Endothelial cell of umbilical vein (primary cell): Measurements from ENCODE around the gene CUEDC2. TPM values are rescaled to one million over a fixed set of nuclear protein-coding genes. Genes with fewer than 3 reads are reported as not detected.

Experiments
- BruUV-seq: library from RNA; stranded (reverse); fragments of 400-500 nt; replicated peaks from 2 replicates; lab custom pipeline; 2021; lab: Mats Ljungman, UMichigan
- CTCF ChIA-PET: fragments of 300-600, 350-600 bp; sonication (Branson Sonifier 250); formaldehyde crosslinking; loops from one replicate; lab custom pipeline; 2021; ENCODE audit warnings: antibody characterized with exemption, inconsistent platforms; lab: Charles Lee
- POLR2A ChIA-PET: fragments of 300-600, 350-600 bp; sonication (Branson Sonifier 250); formaldehyde crosslinking; loops from one replicate; lab custom pipeline; 2021; ENCODE audit warnings: antibody characterized with exemption, inconsistent platforms; lab: Charles Lee
- DNase-seq: peaks from one replicate; pipeline ENCODE4 v3.0.0-alpha.2; 2011; ENCODE audit warnings: low read depth, low spot score
- FAIRE-seq: peaks from 2 replicates; lab custom pipeline; 2011; peaks lifted over from hg19 to GRCh38; lab: Jason Lieb, UNC
- H2AFZ ChIP-seq: 2 replicates; pipeline ENCODE4 v1.6.0; 2012; ENCODE audit warnings: low read depth, low read length, control low read depth, inconsistent platforms
- H3K27ac ChIP-seq: 2 replicates; pipeline ENCODE4 v1.5.1; 2011; ENCODE audit warnings: low read depth, mild to moderate bottlenecking, control low read depth, low read length, moderate library complexity; ENCODE audit not compliant: insufficient read depth
- H3K27me3 ChIP-seq, 2 experiments: 2 replicates each; pipeline versions ENCODE4 v1.6.0 to v1.6.1; 2011; ENCODE audit warnings: low read length in 2 of 2, mixed read lengths in 1 of 2; ENCODE audit not compliant: control insufficient read depth in 2 of 2, insufficient read depth in 2 of 2
- H3K36me3 ChIP-seq, 2 experiments: 2 replicates in 1 of 2; 3 replicates in 1 of 2; pipeline ENCODE4 v1.5.1; 2011; ENCODE audit warnings: low read length in 2 of 2, mild to moderate bottlenecking in 1 of 2, moderate library complexity in 1 of 2; ENCODE audit not compliant: control insufficient read depth in 2 of 2, insufficient read depth in 2 of 2; ENCODE audit errors: extremely low read depth in 1 of 2
- H3K4me1 ChIP-seq: 3 replicates; pipeline ENCODE4 v1.5.1; 2011; ENCODE audit warnings: mild to moderate bottlenecking, low read length; ENCODE audit not compliant: control insufficient read depth, insufficient read depth; ENCODE audit errors: extremely low read depth
- H3K4me2 ChIP-seq: 2 replicates; pipeline ENCODE4 v1.6.1; 2011; ENCODE audit warnings: low read length, control low read depth, mixed read lengths; ENCODE audit not compliant: insufficient read depth
- H3K4me3 ChIP-seq, 3 experiments: fragments of 200-600 bp in 1 of 3; sonication (generic), shearing (Covaris generic) in 1 of 3; replicated peaks in 1 of 3; 2 replicates each; pipeline ENCODE4 v1.5.1; 2011 to 2016; ENCODE audit warnings: control low read depth in 3 of 3, low read length in 3 of 3, mild to moderate bottlenecking in 2 of 3, inconsistent platforms in 1 of 3, low read depth in 1 of 3, moderate library complexity in 1 of 3; ENCODE audit not compliant: insufficient read depth in 1 of 3
- H3K79me2 ChIP-seq: 2 replicates; pipeline ENCODE4 v1.6.0; 2012; ENCODE audit warnings: low read length, inconsistent platforms; ENCODE audit not compliant: control insufficient read depth, insufficient read depth
- H3K9ac ChIP-seq: replicated peaks from 2 replicates; pipeline ENCODE3; 2011; ENCODE audit warnings: low read length, control low read depth; ENCODE audit not compliant: insufficient read depth; ENCODE audit errors: extremely low read depth
- H3K9me1 ChIP-seq: replicated peaks from 3 replicates; pipeline ENCODE4 v1.6.0; 2011; ENCODE audit warnings: mild to moderate bottlenecking, low read length; ENCODE audit not compliant: control insufficient read depth, insufficient read depth; ENCODE audit errors: extremely low read depth
- H3K9me3 ChIP-seq: replicated peaks from 2 replicates; pipeline ENCODE4 v1.5.1; 2012; ENCODE audit warnings: low read length, inconsistent platforms; ENCODE audit not compliant: control insufficient read depth, insufficient read depth
- H4K20me1 ChIP-seq: replicated peaks from 2 replicates; pipeline ENCODE3; 2011; ENCODE audit warnings: mild to moderate bottlenecking, low read length; ENCODE audit not compliant: control insufficient read depth, insufficient read depth; ENCODE audit errors: extremely low read depth
- CTCF ChIP-seq, 2 donors: IDR thresholded peaks; 1 replicate in 1 of 2; 2 replicates in 1 of 2; pipeline ENCODE4 v1.5.1; 2011; ENCODE audit warnings: low read length in 2 of 2, mild to moderate bottlenecking in 2 of 2, moderate library complexity in 2 of 2, control low read depth in 1 of 2, inconsistent platforms in 1 of 2, low read depth in 1 of 2; ENCODE audit not compliant: insufficient read depth in 1 of 2; ENCODE audit errors: extremely low read depth in 1 of 2
- EZH2 ChIP-seq: IDR thresholded peaks from 2 replicates; pipeline ENCODE4 v1.6.1; 2012; ENCODE audit warnings: borderline replicate concordance, low read depth, mild to moderate bottlenecking, moderate library complexity, low read length, inconsistent platforms; ENCODE audit not compliant: severe bottlenecking
- FOS ChIP-seq: IDR thresholded peaks from 2 replicates; pipeline ENCODE4 v1.6.1; 2011; ENCODE audit warnings: mild to moderate bottlenecking, low read length, moderate library complexity, borderline replicate concordance; ENCODE audit not compliant: insufficient read depth
- GATA2 ChIP-seq: IDR thresholded peaks from 2 replicates; pipeline ENCODE4 v1.7.0; 2011; ENCODE audit warnings: low read depth, mild to moderate bottlenecking, moderate library complexity, mixed read lengths, low read length; ENCODE audit not compliant: insufficient read length, insufficient read depth
- JUN ChIP-seq: IDR thresholded peaks from 2 replicates; pipeline ENCODE4 v1.6.1; 2011; ENCODE audit warnings: borderline replicate concordance, low read depth; ENCODE audit not compliant: insufficient read length, insufficient read depth
- MYC ChIP-seq: IDR thresholded peaks from one replicate; pipeline ENCODE4 v1.6.1; 2011; ENCODE audit warnings: mild to moderate bottlenecking, low read depth, low read length
- POLR2A ChIP-seq: IDR thresholded peaks from 2 replicates; pipeline ENCODE4 v1.6.1; 2012; ENCODE audit warnings: low read depth, mild to moderate bottlenecking, control low read depth, low read length
- POLR2AphosphoS5 ChIP-seq: IDR thresholded peaks from 2 replicates; pipeline ENCODE4 v1.6.1; 2012; ENCODE audit warnings: low read depth, mild to moderate bottlenecking, control low read depth, low read length, moderate library complexity; ENCODE audit not compliant: insufficient read depth
- dilution Hi-C: fragments of 300-500 bp; cut with MboI; formaldehyde crosslinking; loops from one replicate; pipeline ENCODE4 v1.15.0; 2019; ENCODE audit warnings: low sequenced_read_pairs; ENCODE audit not compliant: extremely low pct_ligation_motif_present
- intact Hi-C: fragments of 100-400 bp; cut with micrococcal nuclease; formaldehyde crosslinking; loops from one replicate; pipeline ENCODE4 v1.10.0; 2022
- polyA plus RNA-seq, 4 experiments: library from polyadenylated mRNA; depleted of rRNA in 3 of 4; stranded (reverse) in 3 of 4; unstranded in 1 of 4; fragments of >200 nt; gene quantifications; 2 replicates each; pipeline versions ENCODE4 v1.2.1 to v1.2.3, GENCODE V29; 2011 to 2012; ENCODE audit warnings: missing spikeins in 1 of 4
- total RNA-seq: library from RNA; stranded (reverse); gene quantifications from 2 replicates; pipeline ENCODE4 v1.2.3, GENCODE V29; 2021
- TF ChIP-seq, protein P1 (sequence below): IDR thresholded peaks from 2 replicates; pipeline ENCODE4 v1.6.1; 2011; ENCODE audit not compliant: insufficient read depth, insufficient read length

Gene CUEDC2
- total and polyA plus RNA-seq, 2 donors (not counting 3 experiments of a cell fraction or from before 2014, with no cell fraction given), result 61.5 to 96.7 TPM

DNA sequence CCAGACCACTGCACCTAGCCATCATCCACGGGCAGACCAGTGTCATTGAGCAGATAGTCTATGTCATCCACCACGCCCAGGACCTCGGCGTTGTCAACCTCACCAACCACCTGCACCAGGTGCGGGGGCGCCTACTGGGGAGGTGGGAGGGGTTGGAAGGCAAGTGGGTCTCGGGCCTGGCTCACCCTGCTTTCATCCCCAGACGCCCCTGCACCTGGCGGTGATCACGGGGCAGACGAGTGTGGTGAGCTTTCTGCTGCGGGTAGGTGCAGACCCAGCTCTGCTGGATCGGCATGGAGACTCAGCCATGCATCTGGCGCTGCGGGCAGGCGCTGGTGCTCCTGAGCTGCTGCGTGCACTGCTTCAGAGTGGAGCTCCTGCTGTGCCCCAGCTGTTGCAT is 32.3 kb downstream of the CUEDC2 start:
- no peak overlapping the region for H3K4me3 ChIP-seq
- FAIRE-seq, result no peak
- H3K4me2 ChIP-seq, result no peak overlapping the region
- no peak for TF ChIP-seq GATA2
- TF ChIP-seq, protein P1, sequence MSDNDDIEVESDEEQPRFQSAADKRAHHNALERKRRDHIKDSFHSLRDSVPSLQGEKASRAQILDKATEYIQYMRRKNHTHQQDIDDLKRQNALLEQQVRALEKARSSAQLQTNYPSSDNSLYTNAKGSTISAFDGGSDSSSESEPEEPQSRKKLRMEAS, result no peak
- TF ChIP-seq CTCF (IDR thresholded peaks at IDR 0.05; ENCODE audit: extremely low read depth in 1 of 2, insufficient read depth in 1 of 2, low read depth in 1 of 2, low read length in 2 of 2), result no peak
- TF ChIP-seq POLR2A, result no peak
- TF ChIP-seq FOS, result no peak
- TF ChIP-seq POLR2AphosphoS5, result no peak
- no peak for TF ChIP-seq MYC
- TF ChIP-seq JUN, result no peak
- TF ChIP-seq EZH2, result no peak
- H2AFZ ChIP-seq, result no peak overlapping the region
- H3K9me1 ChIP-seq, result no peaks in the 10 kb centered on the region
- H3K36me3 ChIP-seq, result peaks cover 0 to 32% of the 10 kb centered on the region in 2 experiments
- H3K79me2 ChIP-seq, result no peaks in the 10 kb centered on the region
- no peaks in the 10 kb centered on the region for H4K20me1 ChIP-seq
- intact Hi-C loops, result no loop called here
- no peaks in the 10 kb centered on the region for H3K9me3 ChIP-seq
- CTCF ChIA-PET, result interaction anchor here (1.0 to 9.2 kb wide), 16 partner anchors 12 to 233 kb away, joined by 3 to 168 read pairs (median 4); partner anchors contain the start of genes CUEDC2 and FBXL15
- no peaks in the 10 kb centered on the region for H3K27me3 ChIP-seq
- POLR2A ChIA-PET, result interaction anchor here (1.0 kb wide), 1 partner anchor 14 kb away, joined by 3 read pairs; no protein-coding TSS in a partner anchor
- H3K27ac ChIP-seq, result no peak overlapping the region
- no peak overlapping the region for H3K9ac ChIP-seq
- BruUV-seq, result no TSS peak
- dilution Hi-C loops, result no loop called here
- DNase-seq, result no peak
- peaks cover 10% of the 10 kb centered on the region for H3K4me1 ChIP-seq
